B cell (primary cell): ENCODE measurements around the gene PADI3. TPM values are rescaled to one million over a fixed set of nuclear protein-coding genes. Genes with fewer than 3 reads are reported as not detected.

Source experiments
- ATAC-seq: fragments of 200-7000 bp; cut with Tn5 transposase; one replicate; pipeline ENCODE4 v1.10.0; 2021; ENCODE audit warnings: low read depth, mild to moderate bottlenecking, moderate number of reproducible peaks, moderate library complexity
- CTCF ChIA-PET: fragments of 350-600 bp; sonication (Branson Sonifier 250); formaldehyde crosslinking; loops from one replicate; lab custom pipeline; 2021; ENCODE audit warnings: antibody characterized with exemption, inconsistent platforms; lab: Charles Lee
- POLR2A ChIA-PET: fragments of 350-600 bp; sonication (Branson Sonifier 250); formaldehyde crosslinking; loops from one replicate; lab custom pipeline; 2021; ENCODE audit warnings: antibody characterized with exemption; lab: Charles Lee
- DNase-seq: peaks from one replicate; pipeline ENCODE4 v3.0.0; 2013
- H2AFZ ChIP-seq: 2 replicates; pipeline ENCODE4 v1.6.1; 2012; ENCODE audit warnings: mild to moderate bottlenecking, low read depth, low read length; ENCODE audit not compliant: insufficient read depth, poor library complexity, severe bottlenecking
- H3K27ac ChIP-seq, 2 donors: 1 replicate in 1 of 2; 2 replicates in 1 of 2; pipeline ENCODE4 v1.5.1; 2012 to 2013; ENCODE audit warnings: low read length in 2 of 2, mild to moderate bottlenecking in 2 of 2, moderate library complexity in 1 of 2
- H3K27me3 ChIP-seq, 4 experiments: fragments of 200-600 bp in 1 of 4; sonication (generic) in 1 of 4; replicated peaks in 1 of 4; 1 replicate in 2 of 4; 2 replicates in 2 of 4; pipeline versions ENCODE4 v1.6.1 to v1.7.0; 2013 to 2016; ENCODE audit warnings: low read length in 3 of 4, mild to moderate bottlenecking in 2 of 4, mixed read lengths in 1 of 4, moderate library complexity in 1 of 4; ENCODE audit not compliant: insufficient read depth in 4 of 4, control insufficient read depth in 3 of 4; ENCODE audit errors: control extremely low read depth in 1 of 4
- H3K36me3 ChIP-seq, 2 experiments: replicated peaks in 1 of 2; 1 replicate in 1 of 2; 2 replicates in 1 of 2; pipeline versions ENCODE4 v1.6.1 to v1.7.1; 2013; ENCODE audit warnings: low read length in 1 of 2; ENCODE audit not compliant: insufficient read depth in 2 of 2, control insufficient read depth in 1 of 2; ENCODE audit errors: control extremely low read depth in 1 of 2, extremely low read depth in 1 of 2
- H3K4me1 ChIP-seq, 2 donors: fragments of 200-600 bp in 1 of 2; sonication (generic) in 1 of 2; 1 replicate in 1 of 2; 2 replicates in 1 of 2; pipeline versions ENCODE4 v1.5.1 to v1.6.1; 2013 to 2017; ENCODE audit warnings: low read length in 2 of 2; ENCODE audit not compliant: control insufficient read depth in 2 of 2, insufficient read depth in 2 of 2
- H3K4me2 ChIP-seq: replicated peaks from 2 replicates; pipeline ENCODE3; 2012; ENCODE audit warnings: mild to moderate bottlenecking, low read depth, low read length; ENCODE audit not compliant: poor library complexity, severe bottlenecking
- H3K4me3 ChIP-seq, 5 experiments: fragments of 200-600 bp in 1 of 5; sonication (generic) in 1 of 5; 1 replicate in 3 of 5; 2 replicates in 2 of 5; pipeline versions ENCODE4 v1.5.1 to v1.7.0; 2011 to 2016; ENCODE audit warnings: low read length in 4 of 5, mild to moderate bottlenecking in 4 of 5, low read depth in 2 of 5, control low read depth in 1 of 5, moderate library complexity in 1 of 5; ENCODE audit not compliant: insufficient read depth in 1 of 5; ENCODE audit errors: control extremely low read depth in 1 of 5, extremely low read depth in 1 of 5
- H3K79me2 ChIP-seq: fragments of 200-600 bp; sonication (generic); one replicate; pipeline ENCODE4 v1.6.0; 2016; ENCODE audit warnings: low read length; ENCODE audit not compliant: control insufficient read depth, insufficient read depth
- H3K9ac ChIP-seq: fragments of 200-600 bp; sonication (generic); 2 replicates; pipeline ENCODE4 v1.6.1; 2017; ENCODE audit warnings: mild to moderate bottlenecking, low read length, moderate library complexity
- H3K9me3 ChIP-seq, 3 donors: one replicate each; pipeline versions ENCODE4 v1.6.1 to v1.7.1; 2013; ENCODE audit warnings: low read length in 2 of 3; ENCODE audit not compliant: control insufficient read depth in 2 of 3, insufficient read depth in 1 of 3; ENCODE audit errors: control extremely low read depth in 1 of 3
- H4K20me1 ChIP-seq: 2 replicates; pipeline ENCODE4 v1.6.0; 2012; ENCODE audit warnings: mild to moderate bottlenecking, low read length; ENCODE audit not compliant: insufficient read depth, control insufficient read depth, poor library complexity, severe bottlenecking
- H3K27ac Mint-ChIP-seq: one replicate; pipeline ENCODE4 v1.8.0; 2021; ENCODE audit warnings: mixed read lengths
- H3K27me3 Mint-ChIP-seq: one replicate; pipeline ENCODE4 v1.8.0; 2021; ENCODE audit warnings: mixed read lengths
- H3K4me1 Mint-ChIP-seq: one replicate; pipeline ENCODE4 v1.8.0; 2021; ENCODE audit warnings: mixed read lengths
- H3K4me3 Mint-ChIP-seq: one replicate; pipeline ENCODE4 v1.8.0; 2021; ENCODE audit warnings: mixed read lengths
- H3K9me3 Mint-ChIP-seq: one replicate; pipeline ENCODE4 v1.8.0; 2022; ENCODE audit warnings: mixed read lengths; ENCODE audit not compliant: insufficient read depth
- CTCF ChIP-seq: fragments of 200-600 bp; IDR thresholded peaks from one replicate; pipeline ENCODE4 v1.8.0; 2022; ENCODE audit warnings: antibody characterized with exemption, mild to moderate bottlenecking
- EZH2 ChIP-seq: IDR thresholded peaks from 2 replicates; pipeline ENCODE4 v1.6.1; 2012; ENCODE audit warnings: borderline replicate concordance, low read depth, mild to moderate bottlenecking, moderate library complexity, low read length; ENCODE audit not compliant: insufficient read depth, poor library complexity, severe bottlenecking
- WGBS: methylation state at CpG from one replicate; pipeline ENCODE4 v1.1.5; 2013; ENCODE audit warnings: missing lambda C conversion rate; ENCODE audit not compliant: insufficient coverage; 5-methylcytosine and 5-hydroxymethylcytosine counted together
- intact Hi-C: fragments of 100-400 bp; cut with micrococcal nuclease; formaldehyde crosslinking; loops from one replicate; pipeline ENCODE4 v1.10.0; 2022
- polyA plus RNA-seq: library from polyadenylated mRNA; depleted of rRNA; stranded (reverse); fragments of >200 nt; gene quantifications from 2 replicates; pipeline ENCODE4 v1.2.3, GENCODE V29; 2012
- total RNA-seq, 2 donors: library from RNA; stranded (reverse); fragments of 120-200 nt in 1 of 2; gene quantifications; 1 replicate in 1 of 2; 2 replicates in 1 of 2; pipeline versions ENCODE4 v1.2.3 to v1.2.4, GENCODE V29; 2013 to 2022

The PADI3 gene
- total and polyA plus RNA-seq, 2 donors (not counting 1 experiment from before 2014, with no cell fraction given), result not detected

- Histone ChIP-seq H2AFZ (no peak overlapping the region), H3K4me2 (no peak overlapping the region), H3K79me2 (no peaks in the 10 kb centered on the region), H4K20me1 (no peaks in the 10 kb centered on the region), H3K36me3 (no peaks in the 10 kb centered on the region), H3K9ac (no peak overlapping the region), H3K9me3 (no peaks in the 10 kb centered on the region), H3K4me1 (no peaks in the 10 kb centered on the region), H3K27ac (no peak overlapping the region), H3K4me3 (no peak overlapping the region), H3K27me3 (no peaks in the 10 kb centered on the region)
- ChIA-PET POLR2A (interaction anchor here (2.6 kb wide), 1 partner anchor 111 kb away, joined by 9 read pairs; no protein-coding TSS in a partner anchor), CTCF (interaction anchor here (0.6 to 11.1 kb wide), 26 partner anchors 9 to 285 kb away, joined by 3 to 373 read pairs (median 4); partner anchors contain the start of genes PADI1 and PADI2)
- Mint-ChIP-seq H3K27ac (peak overlapping the region; percentile 3), H3K27me3 (peaks cover 2% of the 10 kb centered on the region), H3K9me3 (no peaks in the 10 kb centered on the region), H3K4me3 (no peak overlapping the region), H3K4me1 (peaks cover 18% of the 10 kb centered on the region)
- DNase-seq (peak; percentile 86), ATAC-seq (peak; percentile 71)
- WGBS, result 22% methylated on average over 16 of the region's 18 CpGs
- TF ChIP-seq CTCF, result peak; percentile 89
- TF ChIP-seq EZH2, result no peak
- intact Hi-C loops, result loop anchor here (1.0 to 5.0 kb wide), 5 partner anchors 95 to 286 kb away; no protein-coding TSS in a partner anchor
Observed at GRCh38 chr1:17236779-17237560, 11.9 kb upstream of the PADI3 start.

DNA sequence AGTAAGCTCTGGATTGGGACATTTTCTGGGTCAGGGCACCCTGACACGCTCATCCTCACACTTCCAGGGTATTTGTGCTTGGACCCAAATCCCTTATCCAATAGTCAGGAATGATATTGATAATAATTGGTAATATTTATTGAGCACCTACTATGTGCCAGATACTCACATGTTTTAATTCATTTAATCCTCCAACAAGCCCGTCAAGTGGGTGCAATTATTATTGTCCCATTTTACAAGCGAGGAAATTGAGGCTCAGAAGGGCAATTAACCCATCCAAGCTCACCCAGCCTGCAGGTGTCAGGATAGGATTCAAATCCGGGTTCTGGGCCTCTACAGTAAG, 11.4 kb upstream of the PADI3 start:
- Mint-ChIP-seq H3K4me3 (no peak overlapping the region), H3K27ac (no peak overlapping the region), H3K4me1 (peaks cover 18% of the 10 kb centered on the region), H3K9me3 (no peaks in the 10 kb centered on the region), H3K27me3 (peaks cover 2% of the 10 kb centered on the region)
- POLR2A ChIA-PET, result interaction anchor here (2.6 kb wide), 1 partner anchor 112 kb away, joined by 9 read pairs; no protein-coding TSS in a partner anchor
- Histone ChIP-seq H4K20me1 (no peaks in the 10 kb centered on the region), H3K27ac (no peak overlapping the region), H3K4me3 (no peak overlapping the region), H3K4me2 (no peak overlapping the region), H2AFZ (no peak overlapping the region), H3K27me3 (no peaks in the 10 kb centered on the region), H3K79me2 (no peaks in the 10 kb centered on the region), H3K9me3 (no peaks in the 10 kb centered on the region), H3K36me3 (no peaks in the 10 kb centered on the region), H3K9ac (no peak overlapping the region), H3K4me1 (no peaks in the 10 kb centered on the region)
- no peak for DNase-seq
- intact Hi-C loops, result loop anchor here (1.0 to 5.0 kb wide), 5 partner anchors 95 to 287 kb away; no protein-coding TSS in a partner anchor
- CTCF ChIA-PET, result interaction anchor here (0.7 to 11.1 kb wide), 18 partner anchors 8 to 179 kb away, joined by 3 to 373 read pairs (median 5); partner anchors contain the start of genes PADI1 and PADI2
- WGBS, result 33% methylated on average over 1 of the region's 4 CpGs
- TF ChIP-seq CTCF (no peak), EZH2 (no peak)
- ATAC-seq, result no peak
